Hippocampal formation (tissue), 2 donors: ENCODE data around the gene PIH1D2.
A peak's percentile ranks its signal among the peaks of the same experiment; 100 is the strongest.
"Not testable (repeated sequence)": the region's sequence is repeated elsewhere in the genome, so short reads cannot be mapped to it uniquely, and the experiment has no call there.

ENCODE experiments used
- DNase-seq, 2 donors: peaks; one replicate each; lab custom pipeline; 2025; lab: John Stamatoyannopoulos, UW

Gene PIH1D2

DNA sequence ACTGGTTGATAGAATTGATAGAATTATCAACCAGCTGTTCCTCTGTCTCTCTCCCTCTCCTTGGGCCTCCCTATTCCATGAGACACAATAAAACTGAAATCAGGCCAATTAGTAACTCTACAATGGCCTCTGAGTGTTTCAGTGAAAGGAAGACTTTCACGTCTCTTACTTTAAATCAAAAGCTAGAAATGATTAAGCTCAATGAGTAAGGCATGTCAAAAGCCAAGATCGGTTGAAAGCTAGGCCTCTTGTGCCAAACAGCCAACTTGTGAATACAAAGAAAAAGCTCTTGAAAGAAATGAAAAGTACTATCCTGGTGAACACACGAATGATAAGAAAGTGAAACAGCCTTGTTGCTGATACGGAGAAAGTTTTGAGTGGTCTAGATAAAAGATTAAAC is 16.6 kb downstream of the PIH1D2 start:
- DNase-seq: no peak

DNA sequence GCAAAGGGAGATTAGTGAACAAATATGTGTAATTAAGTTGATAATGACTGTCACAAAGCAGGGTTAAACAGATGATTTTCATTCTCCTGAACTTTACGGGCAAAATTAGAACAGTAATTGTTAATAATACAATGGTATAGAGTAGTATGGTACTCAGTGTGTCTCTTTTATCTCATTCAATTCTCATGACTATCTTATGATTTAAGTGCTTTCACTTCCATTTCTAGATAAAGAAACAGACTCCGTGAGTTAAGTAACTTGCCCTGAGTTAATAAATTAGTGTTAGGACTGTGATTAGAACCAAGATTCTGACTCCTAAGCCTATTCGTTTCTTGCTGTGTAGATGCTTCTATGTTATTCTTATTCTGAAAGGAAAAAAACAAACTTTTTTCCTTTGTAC is 22.0 kb downstream of the PIH1D2 start:
- no peak for DNase-seq

DNA sequence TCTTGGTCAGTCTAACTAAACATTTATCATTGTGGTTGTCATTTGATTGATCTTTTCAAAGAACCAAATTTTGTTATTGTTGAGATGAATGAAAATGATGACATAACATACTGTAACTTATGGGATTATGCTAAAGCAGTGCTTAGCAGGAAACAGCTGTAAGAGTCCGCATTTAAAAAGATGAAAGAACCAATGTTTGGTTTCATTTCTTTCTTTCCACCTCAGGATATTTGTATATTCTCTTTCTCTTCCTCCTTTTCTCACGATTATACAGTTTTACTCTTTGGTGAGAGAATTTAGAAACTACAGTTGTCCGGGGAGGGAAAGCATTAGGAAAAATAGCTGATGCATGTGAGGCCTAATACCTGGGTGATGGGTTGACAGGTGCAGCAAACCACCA is 23.1 kb downstream of the PIH1D2 start:
- DNase-seq: no peak

DNA sequence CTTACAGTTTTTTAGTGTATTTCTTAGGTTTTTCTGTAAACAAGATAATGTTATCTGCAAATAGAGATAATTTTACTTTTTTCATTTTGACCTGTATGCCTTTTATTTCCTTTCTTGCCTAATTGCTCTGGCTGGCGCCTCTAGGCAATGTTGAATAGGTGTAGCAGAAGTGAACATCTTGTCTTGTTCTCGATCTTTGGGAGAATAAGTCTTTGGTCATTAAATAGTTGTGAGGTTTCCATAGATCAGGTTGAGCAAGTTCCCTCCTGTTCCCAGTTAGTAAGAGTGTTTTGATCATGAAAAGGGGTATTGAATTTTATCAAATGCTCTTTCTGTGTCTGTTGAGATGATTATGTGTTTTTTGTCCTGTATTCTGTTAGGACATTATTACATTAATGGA is 24.0 kb downstream of the PIH1D2 start:
- no peak for DNase-seq

DNA sequence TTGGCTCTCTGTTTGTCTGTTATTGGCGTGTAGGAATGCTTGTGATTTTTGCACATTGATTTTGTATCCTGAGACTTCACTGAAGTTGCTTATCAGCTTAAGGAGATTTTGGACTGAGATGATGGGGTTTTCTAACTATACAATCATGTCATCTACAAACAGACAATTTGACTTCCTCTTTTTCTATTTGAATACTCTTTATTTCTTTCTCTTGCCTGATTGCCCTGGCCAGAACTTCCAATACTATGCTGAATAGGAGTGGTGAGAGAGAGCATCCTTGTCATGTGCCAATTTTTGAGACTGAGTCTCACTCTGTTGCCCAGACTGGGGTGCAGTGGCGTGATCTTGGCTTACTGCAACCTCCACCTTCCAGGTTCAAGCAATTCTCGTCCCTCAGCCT is 25.6 kb downstream of the PIH1D2 start:
- DNase-seq: not testable (repeated sequence)

DNA sequence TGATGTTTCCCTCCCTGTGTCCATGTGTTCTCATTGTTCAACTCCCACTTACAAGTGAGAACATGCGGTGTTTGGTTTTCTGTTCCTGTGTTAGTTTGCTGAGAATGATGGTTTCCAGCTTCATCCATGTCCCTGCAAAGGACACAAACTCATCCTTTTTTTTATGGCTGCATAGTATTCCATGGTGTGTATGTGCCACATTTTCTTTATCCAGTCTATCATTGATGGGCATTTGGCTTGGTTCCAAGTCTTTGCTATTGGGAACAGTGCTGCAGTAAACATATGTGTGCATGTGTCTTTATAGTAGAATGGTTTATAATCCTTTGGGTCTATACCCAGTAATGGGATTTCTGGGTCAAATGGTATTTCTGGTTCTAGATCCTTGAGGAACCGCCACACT is 27.2 kb downstream of the PIH1D2 start:
- not testable (repeated sequence) for DNase-seq

DNA sequence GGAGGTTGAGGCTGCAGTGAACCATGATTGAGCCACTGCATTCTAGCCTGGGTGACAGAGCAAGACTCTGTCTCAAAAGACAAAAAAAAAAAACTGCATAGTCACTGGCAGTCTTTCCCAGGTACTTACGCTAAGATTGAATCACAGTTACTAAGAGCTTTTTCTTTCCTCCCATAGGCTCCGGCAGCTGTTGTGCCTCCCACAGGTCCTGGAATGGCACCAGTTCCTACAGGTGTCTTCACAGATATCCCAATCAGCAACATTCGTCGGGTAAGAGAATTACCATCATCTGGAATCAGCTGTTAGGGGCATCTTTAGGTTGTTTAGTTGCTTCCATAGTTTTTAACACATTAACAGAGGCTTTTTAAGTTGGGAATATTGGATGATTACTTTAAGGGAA is 28.9 kb downstream of the PIH1D2 start:
- peak in 1 of 2 donors; percentile 1 for DNase-seq

DNA sequence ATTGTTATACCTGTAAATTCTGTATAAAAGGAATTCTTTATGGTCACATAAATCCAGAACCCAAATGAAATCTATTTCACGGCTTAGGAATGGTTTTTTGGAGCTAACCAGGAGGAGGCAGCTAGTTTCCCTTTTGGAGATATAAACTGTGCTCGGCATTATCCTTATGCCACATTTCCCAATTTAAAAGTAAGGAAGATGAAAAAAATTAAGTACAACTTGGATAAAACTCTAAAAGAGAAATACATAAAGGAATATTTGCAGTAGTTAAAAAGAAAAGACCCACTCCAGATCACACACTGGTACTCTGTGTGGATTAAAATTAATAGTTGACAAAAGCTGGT is 30.9 kb downstream of the PIH1D2 start:
- no peak for DNase-seq

DNA sequence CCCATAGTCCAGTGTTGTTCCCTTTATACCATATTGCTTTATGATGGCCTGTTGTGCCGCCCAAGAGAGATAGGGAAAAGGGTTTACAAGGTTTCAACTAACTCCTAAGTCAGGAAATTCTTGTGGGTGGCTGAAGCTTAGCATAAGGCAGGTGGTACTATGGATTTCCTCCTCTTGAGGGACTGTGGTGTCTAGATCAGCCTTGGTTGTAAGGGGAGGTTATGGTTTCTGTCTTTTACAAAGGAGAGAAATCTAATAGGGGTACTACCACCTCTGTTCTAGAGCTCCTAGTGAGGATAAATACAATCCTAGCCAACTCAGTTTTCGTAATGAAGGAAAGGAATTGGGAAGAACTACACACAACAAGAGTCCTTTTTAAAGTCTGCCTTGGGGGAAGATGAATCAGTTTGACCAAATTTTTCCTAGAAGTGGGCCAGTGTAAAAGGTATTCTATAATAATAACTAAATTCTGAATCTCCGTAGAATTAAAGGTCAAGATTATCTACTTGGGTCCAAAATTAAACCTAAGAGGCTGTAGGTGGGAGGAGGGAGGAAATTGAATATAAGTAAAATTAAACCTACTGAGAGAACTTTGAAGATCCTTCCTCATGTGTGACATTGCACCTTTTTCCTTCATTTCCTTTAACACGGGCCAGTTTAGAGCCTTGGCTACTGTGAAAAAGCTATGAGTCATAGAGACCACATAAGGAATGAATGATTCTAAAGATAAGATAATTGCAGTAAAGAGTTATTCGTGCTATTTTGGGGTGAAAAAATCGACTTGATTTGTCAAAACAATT is 31.5 kb downstream of the PIH1D2 start:
- no peak for DNase-seq

DNA sequence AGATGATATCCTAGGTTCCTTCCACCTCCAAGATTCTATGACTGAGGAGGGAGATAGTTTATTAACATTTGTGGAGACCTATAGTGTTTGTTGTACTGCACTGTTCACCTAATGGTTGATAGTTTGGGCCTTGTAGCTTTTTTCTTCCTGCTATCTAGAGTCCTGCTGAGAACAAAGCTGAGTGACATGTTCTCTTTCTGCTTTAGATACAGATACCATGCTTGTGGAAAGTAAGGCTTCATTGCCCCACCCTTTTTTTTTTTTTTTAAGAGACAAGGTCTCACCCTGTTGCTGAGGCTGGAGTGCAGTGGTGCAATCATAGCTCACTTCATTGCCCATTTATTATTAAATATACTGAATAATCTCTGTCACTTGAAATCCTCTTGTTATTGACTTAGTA is 36.3 kb downstream of the PIH1D2 start:
- no peak for DNase-seq

DNA sequence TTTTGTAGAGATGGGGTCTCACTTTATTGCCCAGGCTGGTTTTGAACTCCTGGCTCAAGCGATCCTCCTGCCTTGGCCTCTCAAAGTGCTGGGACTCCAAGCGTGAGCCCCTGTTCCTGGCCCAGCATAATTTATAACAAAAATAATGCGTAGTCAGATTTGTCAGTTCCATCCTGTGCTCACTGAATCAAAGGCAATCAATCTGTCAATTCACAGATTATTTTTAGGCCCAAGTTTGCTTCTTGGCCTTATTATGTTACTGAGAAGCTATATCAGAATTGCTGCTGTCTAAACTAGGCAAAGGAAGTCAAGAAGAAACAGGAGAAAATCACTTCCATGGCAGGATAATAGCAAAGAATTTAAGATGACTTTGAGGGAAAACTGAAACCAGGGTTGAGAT is 39.9 kb downstream of the PIH1D2 start:
- DNase-seq: no peak

DNA sequence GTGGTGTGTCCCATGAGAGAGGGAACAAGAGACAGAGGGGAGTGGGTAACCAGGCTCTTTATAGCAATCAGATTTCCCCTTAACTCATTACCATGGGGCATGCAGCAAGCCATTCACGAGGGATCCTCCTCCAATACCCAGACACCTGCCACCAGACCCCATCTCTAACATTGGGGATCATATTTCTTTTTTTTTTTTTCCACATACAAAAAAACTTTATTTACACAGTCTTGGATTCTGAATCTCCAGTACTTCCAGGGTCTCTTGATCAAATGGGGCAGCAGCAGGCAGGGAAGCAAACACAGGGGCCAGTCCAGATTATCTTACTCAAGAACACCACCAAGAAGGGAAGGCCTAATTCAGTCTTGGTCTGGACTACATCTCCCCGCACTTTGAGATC is 44.4 kb downstream of the PIH1D2 start:
- no peak for DNase-seq

DNA sequence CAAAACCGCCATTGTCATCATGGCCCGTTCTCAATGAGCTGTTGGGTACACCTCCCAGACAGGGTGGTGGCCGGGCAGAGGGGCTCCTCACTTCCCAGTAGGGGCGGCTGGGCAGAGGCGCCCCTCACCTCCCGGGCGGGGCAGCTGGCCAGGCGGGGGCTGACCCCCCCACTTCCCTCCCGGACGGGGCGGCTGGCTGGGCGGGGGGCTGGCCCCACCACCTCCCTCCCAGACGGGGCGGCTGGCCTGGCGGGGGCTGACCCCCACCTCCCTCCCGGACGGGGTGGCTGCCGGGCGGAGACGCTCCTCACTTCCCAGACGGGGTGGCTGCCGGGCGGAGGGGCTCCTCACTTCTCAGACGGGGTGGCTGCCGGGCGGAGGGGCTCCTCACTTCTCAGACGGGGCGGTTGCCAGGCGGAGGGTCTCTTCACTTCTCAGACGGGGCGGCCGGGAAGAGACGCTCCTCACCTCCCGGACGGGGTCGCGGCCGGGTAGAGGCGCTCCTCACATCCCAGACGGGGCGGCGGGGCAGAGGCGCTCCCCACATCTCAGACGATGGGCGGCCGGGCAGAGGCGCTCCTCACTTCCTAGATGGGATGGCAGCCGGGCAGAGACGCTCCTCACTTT is 46.9 kb downstream of the PIH1D2 start:
- DNase-seq: not testable (repeated sequence)

DNA sequence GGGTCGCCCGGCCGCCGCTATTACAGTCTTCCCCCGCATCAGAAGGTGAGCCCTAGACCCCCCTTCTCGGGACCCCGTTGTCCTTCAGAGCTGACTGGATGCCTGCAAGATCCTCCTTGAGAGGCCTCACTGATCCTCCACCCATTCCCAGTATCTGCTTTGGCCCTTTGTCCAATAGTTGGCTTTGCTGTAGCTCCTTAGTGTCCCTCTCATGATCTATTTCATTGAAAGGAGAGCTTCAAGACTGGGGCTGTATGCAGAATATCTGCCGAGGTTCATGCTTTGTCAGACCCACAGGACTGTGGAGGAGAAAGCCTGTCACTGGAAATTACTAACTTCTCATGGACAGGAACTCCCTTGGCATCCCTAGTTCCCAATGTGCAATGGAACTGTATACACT is 48.1 kb downstream of the PIH1D2 start:
- DNase-seq: no peak

DNA sequence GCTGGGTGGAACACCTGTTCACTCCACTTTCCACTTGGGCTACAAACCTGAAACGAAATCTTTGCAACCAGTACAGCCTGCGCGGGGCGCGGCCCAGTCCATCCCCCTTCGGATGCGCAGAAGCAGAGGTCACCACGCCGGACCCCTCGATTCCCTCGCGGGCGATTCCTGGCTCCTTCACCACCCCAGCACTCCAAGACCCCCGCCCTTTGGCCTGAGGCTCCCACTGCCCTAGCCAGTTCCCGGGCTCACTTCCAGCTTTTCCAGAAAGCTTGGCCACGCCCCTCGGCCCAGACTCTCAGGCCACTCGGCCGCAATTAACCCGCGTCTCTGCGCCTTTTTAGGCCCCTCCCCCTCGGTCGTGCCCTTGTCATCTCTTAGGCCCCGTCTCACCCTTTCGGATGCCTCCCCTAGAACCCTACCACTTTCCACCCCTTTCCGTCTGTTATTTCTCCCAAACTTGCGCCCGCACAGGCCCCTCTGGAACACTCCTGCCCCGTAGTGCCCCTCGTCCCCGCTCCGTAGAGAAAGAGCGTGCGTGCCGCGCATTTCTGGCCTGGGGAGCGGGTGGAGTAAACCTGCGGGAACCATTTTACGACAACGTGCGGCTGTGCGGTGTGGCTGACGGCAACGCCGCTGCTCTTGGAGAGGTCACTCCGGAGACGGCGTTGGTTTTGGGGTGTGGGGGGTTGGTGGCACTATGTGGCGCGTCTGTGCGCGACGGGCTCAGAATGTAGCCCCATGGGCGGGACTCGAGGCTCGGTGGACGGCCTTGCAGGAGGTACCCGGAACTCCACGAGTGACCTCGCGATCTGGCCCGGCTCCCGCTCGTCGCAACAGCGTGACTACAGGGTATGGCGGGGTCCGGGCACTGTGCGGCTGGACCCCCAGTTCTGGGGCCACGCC is 48.8 kb downstream of the PIH1D2 start, which contains the start of gene DLAT:
Gene DLAT, plus strand, starts transcription at position 636 of the 906 bp plus-strand sequence. Its CDS starts 65 bp downstream, at position 701.
- DNase-seq: peak; percentile 70 to 85

DNA sequence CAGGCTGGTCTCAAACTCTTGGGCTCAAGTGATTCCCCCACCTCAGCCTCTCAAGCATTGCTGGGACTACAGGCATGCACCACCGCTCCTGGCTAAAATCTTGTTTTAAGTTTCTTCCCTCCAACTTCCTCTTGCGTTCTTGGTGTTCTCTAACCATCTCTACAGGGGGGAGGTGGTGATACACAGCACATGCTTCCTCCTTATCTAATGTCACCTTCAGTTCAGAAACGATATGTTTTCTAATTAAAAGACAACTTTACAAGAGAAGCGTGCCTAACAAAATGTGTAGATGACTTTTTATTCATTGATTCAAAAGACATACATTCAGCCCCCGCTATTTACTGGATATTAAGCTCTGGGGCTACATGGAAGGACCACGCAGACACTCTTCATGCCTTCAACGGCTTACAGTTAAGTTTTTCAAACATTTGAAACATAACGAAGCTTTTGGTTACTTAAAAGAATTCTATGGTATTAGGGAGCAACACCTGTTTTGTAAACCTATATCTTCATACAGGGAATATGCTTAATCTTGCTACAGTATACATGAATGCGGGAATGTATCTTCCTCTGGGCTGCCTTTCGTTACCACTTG is 49.5 kb downstream of the PIH1D2 start:
- peak in 1 of 2 donors; percentile 26 for DNase-seq

DNA sequence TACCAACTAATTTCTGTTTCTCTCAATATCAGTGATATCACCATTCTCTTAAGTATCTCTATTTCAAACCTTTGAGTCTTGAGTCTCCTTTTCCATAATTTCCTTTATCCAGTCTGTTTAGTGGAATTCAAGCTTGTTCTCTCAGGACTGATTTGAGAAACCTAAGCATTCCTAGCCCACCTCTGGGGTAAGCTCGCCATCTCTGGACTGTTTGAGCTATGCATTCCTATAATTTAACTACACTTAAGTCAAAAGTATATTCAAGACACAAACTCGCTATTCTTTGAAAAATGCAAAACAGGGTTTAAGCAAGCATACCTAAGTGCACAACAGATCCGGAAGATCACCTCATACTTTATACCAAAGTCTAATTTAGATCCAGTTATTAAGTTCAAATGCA is 50.7 kb downstream of the PIH1D2 start:
- no peak for DNase-seq

DNA sequence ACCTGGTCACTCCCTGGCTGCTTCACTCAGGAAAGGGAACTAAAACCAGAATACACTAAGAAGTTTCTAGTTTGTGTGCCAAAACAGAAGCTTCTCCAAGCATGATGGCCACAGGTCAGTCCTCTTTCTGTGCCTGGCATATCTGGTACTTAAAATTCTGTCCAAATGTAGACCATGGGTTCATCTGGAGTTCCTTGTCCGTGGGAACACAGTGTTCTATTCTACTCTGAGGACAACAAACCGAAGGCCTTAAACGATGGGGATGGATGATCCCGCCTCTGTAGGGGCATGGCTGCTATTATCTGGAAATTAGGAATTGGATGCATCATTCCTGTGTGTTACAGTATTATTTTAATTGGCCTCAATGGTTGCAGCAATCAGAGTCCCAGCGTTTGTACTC is 54.8 kb downstream of the PIH1D2 start:
- DNase-seq: no peak
